HepG2 (cell line): ENCODE measurements around the gene ST6GALNAC4. TPM values are rescaled to one million over a fixed set of nuclear protein-coding genes. Genes with fewer than 3 reads are reported as not detected.

Experiments used
- ATAC-seq: fragments of 200-7000 bp; cut with Tn5 transposase; 3 replicates; pipeline ENCODE4 v1.9.1; 2020; ENCODE audit warnings: mild to moderate bottlenecking, moderate library complexity
- BruUV-seq: library from RNA; stranded (reverse); fragments of 400-500 nt; replicated peaks from 2 replicates; lab custom pipeline; 2021; lab: Mats Ljungman, UMichigan
- CTCF ChIA-PET: fragments of 300-600 bp; formaldehyde crosslinking; extraction: SDS; loops from one replicate; lab custom pipeline; 2021; ENCODE audit warnings: low total read pairs, inconsistent platforms, low intra/inter-chr PET ratio; lab: Yijun Ruan, JAX
- POLR2A ChIA-PET: fragments of 350-600 bp; sonication (Branson Sonifier 250); formaldehyde crosslinking; loops from one replicate; lab custom pipeline; 2020; ENCODE audit warnings: antibody characterized with exemption, inconsistent platforms; lab: Yijun Ruan, JAX
- DNase-seq: peaks from one replicate; pipeline ENCODE4 v3.0.0-alpha.2; 2015; ENCODE audit warnings: low spot score
- FAIRE-seq: peaks from 3 replicates; lab custom pipeline; 2011; peaks lifted over from hg19 to GRCh38; lab: Jason Lieb, UNC
- H2AFZ ChIP-seq: one replicate; pipeline ENCODE4 v1.6.1; 2011; ENCODE audit warnings: low read length, inconsistent platforms
- H3K27ac ChIP-seq: fragments of 300-600 bp; 3 replicates; pipeline ENCODE4 v1.8.0; 2011; ENCODE audit warnings: mixed run types, mild to moderate bottlenecking, mixed read lengths, low read length, inconsistent platforms; ENCODE audit not compliant: insufficient read depth; ENCODE audit errors: extremely low read length
- H3K27me3 ChIP-seq, 2 experiments: fragments of 200-600 bp in 1 of 2; 2 replicates in 1 of 2; 3 replicates in 1 of 2; pipeline versions ENCODE4 v1.6.0 to v1.8.0; 2011; ENCODE audit warnings: low read length in 2 of 2, mild to moderate bottlenecking in 2 of 2, moderate library complexity in 2 of 2, inconsistent platforms in 1 of 2; ENCODE audit not compliant: insufficient read depth in 2 of 2, control insufficient read depth in 1 of 2
- H3K36me3 ChIP-seq, 2 experiments: fragments of 200-600 bp in 1 of 2; replicated peaks in 1 of 2; 2 replicates in 1 of 2; 3 replicates in 1 of 2; pipeline versions ENCODE4 v1.5.1 to v1.8.0; 2011; ENCODE audit warnings: low read length in 2 of 2, inconsistent platforms in 1 of 2; ENCODE audit not compliant: insufficient read depth in 2 of 2, control insufficient read depth in 1 of 2
- H3K4me1 ChIP-seq: 2 replicates; pipeline ENCODE4 v1.5.1; 2012; ENCODE audit warnings: low read length, inconsistent platforms; ENCODE audit not compliant: insufficient read depth
- H3K4me2 ChIP-seq: 2 replicates; pipeline ENCODE4 v1.6.0; 2011; ENCODE audit warnings: low read depth, low read length, inconsistent platforms
- H3K4me3 ChIP-seq, 3 experiments: fragments of 200-600 bp in 1 of 3; sonication (generic), shearing (Covaris generic) in 1 of 3; replicated peaks in 1 of 3; 2 replicates each; pipeline ENCODE4 v1.5.1; 2011 to 2016; ENCODE audit warnings: low read length in 3 of 3, inconsistent platforms in 2 of 3, low read depth in 2 of 3, mild to moderate bottlenecking in 2 of 3, control low read depth in 1 of 3, mixed read lengths in 1 of 3; ENCODE audit not compliant: insufficient read depth in 1 of 3
- H3K79me2 ChIP-seq: one replicate; pipeline ENCODE4 v1.6.1; 2011; ENCODE audit warnings: low read length, inconsistent platforms; ENCODE audit not compliant: insufficient read depth
- H3K9ac ChIP-seq: 2 replicates; pipeline ENCODE4 v1.6.0; 2011; ENCODE audit warnings: mild to moderate bottlenecking, low read depth, low read length, inconsistent platforms; ENCODE audit not compliant: insufficient read depth
- H3K9me3 ChIP-seq: 2 replicates; pipeline ENCODE4 v1.5.1; 2012; ENCODE audit warnings: mild to moderate bottlenecking, low read length
- H4K20me1 ChIP-seq: 2 replicates; pipeline ENCODE4 v1.6.0; 2011; ENCODE audit warnings: inconsistent platforms, mild to moderate bottlenecking, low read length, moderate library complexity; ENCODE audit not compliant: insufficient read depth
- AGO2 ChIP-seq: fragments of 200-400 bp; formaldehyde crosslinking; optimal IDR thresholded peaks from 2 replicates; pipeline ENCODE3; 2017; ENCODE audit warnings: mild to moderate bottlenecking, low read depth, low read length, moderate library complexity
- HDAC1 ChIP-seq: sonication (generic); formaldehyde crosslinking; IDR thresholded peaks from 2 replicates; pipeline ENCODE4 v1.5.1; 2020; ENCODE audit warnings: mild to moderate bottlenecking, missing genetic modification reagents
- HMG20B ChIP-seq: conservative IDR thresholded peaks from 2 replicates; pipeline ENCODE4 v1.6.1; 2016; ENCODE audit warnings: missing genetic modification reagents, missing compliant biosample characterization
- MAFG ChIP-seq: sonication (generic); formaldehyde crosslinking; IDR thresholded peaks from 2 replicates; pipeline ENCODE4 v1.5.1; 2020; ENCODE audit warnings: mild to moderate bottlenecking, missing genetic modification reagents
- MXD1 ChIP-seq: sonication (generic); formaldehyde crosslinking; IDR thresholded peaks from 2 replicates; pipeline ENCODE4 v1.4.0; 2020; ENCODE audit warnings: mild to moderate bottlenecking, missing genetic modification reagents
- NR2F6 ChIP-seq, 2 experiments: IDR thresholded peaks; 2 replicates each; pipeline ENCODE4 v1.6.1; 2016; ENCODE audit warnings: antibody characterized with exemption in 1 of 2, mild to moderate bottlenecking in 1 of 2
- PHF21A ChIP-seq: sonication (generic); formaldehyde crosslinking; IDR thresholded peaks from 2 replicates; pipeline ENCODE4 v1.5.0; 2020; ENCODE audit warnings: mild to moderate bottlenecking, missing genetic modification reagents
- POLR2AphosphoS5 ChIP-seq: IDR thresholded peaks from 2 replicates; pipeline ENCODE4 v1.6.1; 2012; ENCODE audit warnings: low read depth, low read length
- SOX6 ChIP-seq, 2 experiments: fragments of 450-650 bp in 1 of 2; sonication (generic) in 1 of 2; formaldehyde crosslinking in 1 of 2; IDR thresholded peaks; 2 replicates each; pipeline versions ENCODE4 v1.4.0 to v1.6.1; 2017 to 2020; ENCODE audit warnings: antibody characterized with exemption in 1 of 2, mild to moderate bottlenecking in 1 of 2, missing genetic modification reagents in 1 of 2
- ZFP36 ChIP-seq: fragments of 150-350 bp; IDR thresholded peaks from 2 replicates; pipeline ENCODE4 v1.6.1; 2018; ENCODE audit warnings: borderline replicate concordance, low read length, low read depth; ENCODE audit not compliant: partially characterized antibody
- ZNF326 ChIP-seq: sonication (generic); formaldehyde crosslinking; IDR thresholded peaks from 2 replicates; pipeline ENCODE4 v1.4.0; 2020; ENCODE audit warnings: missing genetic modification reagents, borderline replicate concordance
- WGBS: methylation state at CpG from one replicate; pipeline ENCODE4 v1.1.6; 2017; ENCODE audit warnings: low lambda C conversion rate; 5-methylcytosine and 5-hydroxymethylcytosine counted together
- in situ Hi-C: cut with HindIII; loops from 2 replicates; pipeline ENCODE4 v1.10.0; 2017; ENCODE audit warnings: low pct_unique_long_range_greater_than_20kb; ENCODE audit not compliant: extremely low pct_ligation_motif_present
- intact Hi-C: fragments of 100-400 bp; cut with micrococcal nuclease; formaldehyde crosslinking; loops from one replicate; pipeline ENCODE4 v1.10.0; 2022; ENCODE audit not compliant: unreplicated experiment
- polyA plus RNA-seq, 8 experiments: library from polyadenylated mRNA; depleted of rRNA in 3 of 8; stranded (reverse) in 7 of 8; unstranded in 1 of 8; fragments of >200 nt; fragmentation: Illumina TruSeq in 4 of 8; extraction: Trizol in 4 of 8; gene quantifications; 2 replicates each; pipeline versions ENCODE4 v1.2.1 to v1.2.3, GENCODE V29; 2011 to 2016; ENCODE audit warnings: low read depth in 4 of 8, missing spikeins in 1 of 8, mixed read lengths in 1 of 8; ENCODE audit not compliant: insufficient read depth in 1 of 8
- total RNA-seq, 5 experiments: library from RNA; depleted of rRNA; stranded (reverse); fragments of >200 nt; fragmentation: Illumina TruSeq; extraction: Trizol; gene quantifications; 2 replicates each; pipeline ENCODE4 v1.2.3, GENCODE V29; 2016; ENCODE audit warnings: low read depth in 1 of 5
- TF ChIP-seq, protein P1 (sequence below): sonication (generic); formaldehyde crosslinking; IDR thresholded peaks from 2 replicates; pipeline ENCODE4 v1.9.0; 2022; ENCODE audit warnings: low read depth, missing genetic modification reagents

ST6GALNAC4 gene
- total and polyA plus RNA-seq, 2 of the 13 experiments (the other 11 are each of a cell fraction or from before 2014, with no cell fraction given): 18.8 to 27.7 TPM

- WGBS: 50% methylated on average over 6 of the region's 14 CpGs
- TF ChIP-seq MAFG: 0 out of 2 replicates have a peak, but pooled peaks have one; percentile 28
- TF ChIP-seq HDAC1 (CRISPR knock-in tag): no peak
- TF ChIP-seq POLR2AphosphoS5: no peak
- TF ChIP-seq HMG20B: no peak
- TF ChIP-seq, protein P1, sequence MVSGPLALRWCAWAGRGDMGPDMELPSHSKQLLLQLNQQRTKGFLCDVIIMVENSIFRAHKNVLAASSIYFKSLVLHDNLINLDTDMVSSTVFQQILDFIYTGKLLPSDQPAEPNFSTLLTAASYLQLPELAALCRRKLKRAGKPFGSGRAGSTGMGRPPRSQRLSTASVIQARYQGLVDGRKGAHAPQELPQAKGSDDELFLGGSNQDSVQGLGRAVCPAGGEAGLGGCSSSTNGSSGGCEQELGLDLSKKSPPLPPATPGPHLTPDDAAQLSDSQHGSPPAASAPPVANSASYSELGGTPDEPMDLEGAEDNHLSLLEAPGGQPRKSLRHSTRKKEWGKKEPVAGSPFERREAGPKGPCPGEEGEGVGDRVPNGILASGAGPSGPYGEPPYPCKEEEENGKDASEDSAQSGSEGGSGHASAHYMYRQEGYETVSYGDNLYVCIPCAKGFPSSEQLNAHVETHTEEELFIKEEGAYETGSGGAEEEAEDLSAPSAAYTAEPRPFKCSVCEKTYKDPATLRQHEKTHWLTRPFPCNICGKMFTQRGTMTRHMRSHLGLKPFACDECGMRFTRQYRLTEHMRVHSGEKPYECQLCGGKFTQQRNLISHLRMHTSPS (CRISPR knock-in tag): peak; percentile 59; the same call in 1 of the 2 replicates
- TF ChIP-seq MXD1: 0 out of 2 replicates have a peak, but pooled peaks have one; percentile 39
- peak; percentile 13 for TF ChIP-seq ZFP36
- peak; percentile 13 for TF ChIP-seq AGO2
- TF ChIP-seq PHF21A (CRISPR knock-in tag): 0 out of 2 replicates have a peak, but pooled peaks have one; percentile 36
- no peak for TF ChIP-seq SOX6 (IDR thresholded peaks at IDR 0.05)
- 0 out of 2 replicates have a peak, but pooled peaks have one; percentile 13 for TF ChIP-seq SOX6 (CRISPR knock-in tag; IDR thresholded peaks at IDR 0.05)
- TF ChIP-seq ZNF326 (CRISPR knock-in tag): no peak
- TF ChIP-seq NR2F6 (IDR thresholded peaks at IDR 0.05): no peak
- peak; percentile 21; the same call in 1 of the 2 replicates for TF ChIP-seq NR2F6 (CRISPR knock-in tag; IDR thresholded peaks at IDR 0.05)
- TF ChIP-seq, all 625 proteins: peak for 8
- ChIA-PET POLR2A (interaction anchor here (2.1 to 2.3 kb wide), 2 partner anchors 21 to 41 kb away, joined by 6 to 11 read pairs; partner anchors contain the start of gene ST6GALNAC4), CTCF (no interaction called here)
- BruUV-seq: no TSS peak
- DNase-seq (no peak), ATAC-seq (peak; percentile 11), FAIRE-seq (no peak)
- no peak overlapping the region for H3K9ac ChIP-seq
- H2AFZ ChIP-seq: no peak overlapping the region
- intact Hi-C loops: no loop called here
- in situ Hi-C loops: no loop called here
- no peaks in the 10 kb centered on the region for H4K20me1 ChIP-seq
- no peaks in the 10 kb centered on the region for H3K9me3 ChIP-seq
- peak overlapping the region; percentile 87 for H3K4me2 ChIP-seq
- no peaks in the 10 kb centered on the region for H3K79me2 ChIP-seq
- no peaks in the 10 kb centered on the region; a peak in 1 of 5 replicates for H3K36me3 ChIP-seq
- H3K4me3 ChIP-seq: peak overlapping the region; percentile 67 to 82 (median 69); a peak in 5 of 6 replicates
- H3K4me1 ChIP-seq: peaks cover 34% of the 10 kb centered on the region
- H3K27ac ChIP-seq: no peak overlapping the region
- no peaks in the 10 kb centered on the region for H3K27me3 ChIP-seq
Observed at GRCh38 chr9:127876026-127876763, 40.6 kb downstream of the ST6GALNAC4 start.
